HG03439 (cell line): Measurements from ENCODE around the gene PI4KA.
"Not testable (repeated sequence)": the region's sequence is repeated elsewhere in the genome, so short reads cannot be mapped to it uniquely, and the experiment has no call there.

Experiments used
- ATAC-seq: cut with Tn5 transposase; IDR thresholded peaks from one replicate; pipeline ENCODE4 v1.9.1; 2021; ENCODE audit warnings: mild to moderate bottlenecking, moderate library complexity; ENCODE audit not compliant: unreplicated experiment

Gene PI4KA

GRCh38 chr22:20732431-20732830, 126.2 kb downstream of the PI4KA start:
- ATAC-seq = not testable (repeated sequence)

- ATAC-seq = no peak
Measured at GRCh38 chr22:20729194-20729593, 129.4 kb downstream of the PI4KA start.

- no peak for ATAC-seq
Measured at GRCh38 chr22:20728523-20729190, 130.0 kb downstream of the PI4KA start.

- no peak for ATAC-seq
Measured at GRCh38 chr22:20727118-20728015, 131.2 kb downstream of the PI4KA start.

GRCh38 chr22:20725987-20726558, 132.5 kb downstream of the PI4KA start:
- no peak for ATAC-seq

GRCh38 chr22:20724676-20725454, 133.7 kb downstream of the PI4KA start:
- no peak for ATAC-seq

- no peak for ATAC-seq
Measured at GRCh38 chr22:20721409-20722218, 137.0 kb downstream of the PI4KA start.

GRCh38 chr22:20720692-20721408, 137.8 kb downstream of the PI4KA start:
- no peak for ATAC-seq

- not testable (repeated sequence) for ATAC-seq
Measured at GRCh38 chr22:20718727-20719126, 139.9 kb downstream of the PI4KA start.

GRCh38 chr22:20717981-20718380, 140.6 kb downstream of the PI4KA start:
- ATAC-seq = not testable (repeated sequence)

GRCh38 chr22:20717213-20717866, 141.3 kb downstream of the PI4KA start:
- not testable (repeated sequence) for ATAC-seq

- not testable (repeated sequence) for ATAC-seq
Measured at GRCh38 chr22:20713116-20713515, 145.5 kb downstream of the PI4KA start.

GRCh38 chr22:20709966-20710365, 148.6 kb downstream of the PI4KA start:
- ATAC-seq = not testable (repeated sequence)

- ATAC-seq = not testable (repeated sequence)
Measured at GRCh38 chr22:20707549-20708118, 151.0 kb downstream of the PI4KA start.

GRCh38 chr22:20703816-20704609, 154.6 kb downstream of the PI4KA start:
- ATAC-seq = peak; percentile 14

GRCh38 chr22:20703414-20703806, 155.2 kb downstream of the PI4KA start:
- peak; percentile 32 for ATAC-seq

- peak; percentile 66 for ATAC-seq
Measured at GRCh38 chr22:20702546-20703413, 155.8 kb downstream of the PI4KA start.
